Measurements from ENCODE around the gene UNC13C. TPM values are rescaled to one million over a fixed set of nuclear protein-coding genes. Genes with fewer than 3 reads are reported as not detected.

The UNC13C gene
- total and polyA plus RNA-seq, 2 of the 13 experiments (the other 11 are each of a cell fraction or from before 2014, with no cell fraction given) = 0.04 TPM; not detected in 1

GRCh38 chr15:54097019-54097418, 118.8 kb downstream of the UNC13C start:
- BruUV-seq (replicated peaks) = no TSS peak
- in situ Hi-C loops (cut with HindIII; ENCODE audit: extremely low pct_ligation_motif_present, low pct_unique_long_range_greater_than_20kb) = loop anchor here (25.0 kb wide), 1 partner anchor 1065 kb away; no protein-coding TSS in a partner anchor

GRCh38 chr15:54099010-54099409, 120.8 kb downstream of the UNC13C start:
- Histone ChIP-seq H4K20me1 (ENCODE audit: insufficient read depth, low read length) (no peaks in the 10 kb centered on the region), H3K4me1 (ENCODE audit: insufficient read depth, low read length) (no peaks in the 10 kb centered on the region), H3K27me3 (ENCODE audit: control insufficient read depth in 1 of 2, insufficient read depth in 2 of 2, low read length in 2 of 2) (no peaks in the 10 kb centered on the region; a peak in 1 of 5 replicates), H3K79me2 (ENCODE audit: insufficient read depth, low read length) (no peaks in the 10 kb centered on the region), H3K4me2 (ENCODE audit: low read depth, low read length) (no peak overlapping the region), H3K9me3 (ENCODE audit: low read length) (no peaks in the 10 kb centered on the region), H3K27ac (ENCODE audit: extremely low read length, insufficient read depth, low read length) (no peak overlapping the region), H3K9ac (ENCODE audit: insufficient read depth, low read depth, low read length) (no peak overlapping the region), H2AFZ (ENCODE audit: low read length) (no peak overlapping the region), H3K4me3 (replicated peaks in 1 of 3; ENCODE audit: insufficient read depth in 1 of 3, low read depth in 2 of 3, low read length in 3 of 3) (no peak overlapping the region), H3K36me3 (replicated peaks in 1 of 2; ENCODE audit: control insufficient read depth in 1 of 2, insufficient read depth in 2 of 2, low read length in 2 of 2) (no peaks in the 10 kb centered on the region)
- intact Hi-C loops (cut with micrococcal nuclease; ENCODE audit: unreplicated experiment) (no loop called here), in situ Hi-C loops (cut with HindIII; ENCODE audit: extremely low pct_ligation_motif_present, low pct_unique_long_range_greater_than_20kb) (loop anchor here (25.0 kb wide), 1 partner anchor 1063 kb away; no protein-coding TSS in a partner anchor)
- WGBS (ENCODE audit: low lambda C conversion rate) = 10% methylated on average over 1 of the region's 1 CpG
- ChIA-PET POLR2A (no interaction called here), CTCF (ENCODE audit: low intra/inter-chr PET ratio, low total read pairs) (no interaction called here)
- TF ChIP-seq ZNF878 (CRISPR knock-in tag; IDR thresholded peaks at IDR 0.05) (no peak), NFE2L2 (IDR thresholded peaks at IDR 0.05; ENCODE audit: low read length) (no peak), ZNF234 (CRISPR knock-in tag; conservative IDR thresholded peaks at IDR 0.05) (no peak), ZC3H13 (CRISPR knock-in tag; IDR thresholded peaks at IDR 0.05) (no peak), ZNF558 (CRISPR knock-in tag; IDR thresholded peaks at IDR 0.05; ENCODE audit: borderline replicate concordance) (no peak)
- DNase-seq (ENCODE audit: low spot score) (no peak), FAIRE-seq (no peak), ATAC-seq (no peak)
- BruUV-seq (replicated peaks) = no TSS peak

More at GRCh38 chr15:54097019-54097418, 118.8 kb downstream of the UNC13C start:
- no peak overlapping the region for H3K4me2 ChIP-seq (ENCODE audit: low read depth, low read length)
- no peaks in the 10 kb centered on the region for H3K36me3 ChIP-seq (replicated peaks in 1 of 2; ENCODE audit: control insufficient read depth in 1 of 2, insufficient read depth in 2 of 2, low read length in 2 of 2)
- no peak for FAIRE-seq
- H3K4me1 ChIP-seq (ENCODE audit: insufficient read depth, low read length) = no peaks in the 10 kb centered on the region
- no peaks in the 10 kb centered on the region for H3K79me2 ChIP-seq (ENCODE audit: insufficient read depth, low read length)
- ChIA-PET CTCF (ENCODE audit: low intra/inter-chr PET ratio, low total read pairs) (no interaction called here), POLR2A (no interaction called here)
- H2AFZ ChIP-seq (ENCODE audit: low read length) = no peak overlapping the region
- no peaks in the 10 kb centered on the region for H4K20me1 ChIP-seq (ENCODE audit: insufficient read depth, low read length)
- H3K4me3 ChIP-seq (replicated peaks in 1 of 3; ENCODE audit: insufficient read depth in 1 of 3, low read depth in 2 of 3, low read length in 3 of 3) = no peak overlapping the region
- ATAC-seq = no peak
- no peaks in the 10 kb centered on the region; a peak in 1 of 5 replicates for H3K27me3 ChIP-seq (ENCODE audit: control insufficient read depth in 1 of 2, insufficient read depth in 2 of 2, low read length in 2 of 2)
- intact Hi-C loops (cut with micrococcal nuclease; ENCODE audit: unreplicated experiment) = no loop called here
- DNase-seq (ENCODE audit: low spot score) = no peak
- TF ChIP-seq CHD2 (IDR thresholded peaks at IDR 0.05; ENCODE audit: low read depth, low read length) (no peak), TCF7L2 (IDR thresholded peaks at IDR 0.05; ENCODE audit: low read depth, low read length) (no peak), ZNF660 (CRISPR knock-in tag; IDR thresholded peaks at IDR 0.05; ENCODE audit: borderline replicate concordance, low read depth) (no peak), ZBTB20 (CRISPR knock-in tag; IDR thresholded peaks at IDR 0.05; ENCODE audit: borderline replicate concordance, low read depth) (no peak)
- H3K27ac ChIP-seq (ENCODE audit: extremely low read length, insufficient read depth, low read length) = no peak overlapping the region
- H3K9ac ChIP-seq (ENCODE audit: insufficient read depth, low read depth, low read length) = no peak overlapping the region
- no peaks in the 10 kb centered on the region for H3K9me3 ChIP-seq (ENCODE audit: low read length)
